ENCODE measurements around the gene EFCAB6.

GRCh38 chr22:43643387-43643786 lies 168.7 kb downstream of the EFCAB6 start:
- TF ChIP-seq CTCF (IDR thresholded peaks at IDR 0.05) (no peak), POLR2A (IDR thresholded peaks at IDR 0.05) (no peak), EP300 (IDR thresholded peaks at IDR 0.05) (no peak), POLR2AphosphoS5 (IDR thresholded peaks at IDR 0.05) (no peak)
